Central memory CD8-positive, alpha-beta T cell (primary cell): Measurements from ENCODE around the gene SFXN3.

Experiments
- ATAC-seq: fragments of 150-1000 bp; cut with Tn5 transposase; replicated peaks from 2 replicates; pipeline ENCODE4 v1.10.0; 2022; ENCODE audit warnings: mild to moderate bottlenecking, moderate FRiP score, moderate number of reproducible peaks; ENCODE audit not compliant: poor library complexity, severe bottlenecking; ENCODE audit errors: extremely low read depth
- DNase-seq, 2 donors: peaks; one replicate each; pipeline ENCODE4 v3.0.0; 2021; ENCODE audit warnings: low spot score in 2 of 2
- H3K27ac Mint-ChIP-seq: one replicate; pipeline ENCODE4 v1.8.0; 2022; ENCODE audit warnings: low read depth, mild to moderate bottlenecking, moderate library complexity, mixed read lengths
- H3K27me3 Mint-ChIP-seq: one replicate; pipeline ENCODE4 v1.8.0; 2022; ENCODE audit warnings: mixed read lengths
- H3K36me3 Mint-ChIP-seq: one replicate; pipeline ENCODE4 v1.8.0; 2022; ENCODE audit warnings: mild to moderate bottlenecking, moderate library complexity, mixed read lengths; ENCODE audit not compliant: insufficient read depth
- H3K4me1 Mint-ChIP-seq: one replicate; pipeline ENCODE4 v1.8.0; 2022; ENCODE audit warnings: mixed read lengths
- H3K4me3 Mint-ChIP-seq: one replicate; pipeline ENCODE4 v1.8.0; 2022; ENCODE audit warnings: mild to moderate bottlenecking, moderate library complexity, mixed read lengths
- H3K9me3 Mint-ChIP-seq: one replicate; pipeline ENCODE4 v1.8.0; 2022; ENCODE audit warnings: mixed read lengths

SFXN3 gene

DNA sequence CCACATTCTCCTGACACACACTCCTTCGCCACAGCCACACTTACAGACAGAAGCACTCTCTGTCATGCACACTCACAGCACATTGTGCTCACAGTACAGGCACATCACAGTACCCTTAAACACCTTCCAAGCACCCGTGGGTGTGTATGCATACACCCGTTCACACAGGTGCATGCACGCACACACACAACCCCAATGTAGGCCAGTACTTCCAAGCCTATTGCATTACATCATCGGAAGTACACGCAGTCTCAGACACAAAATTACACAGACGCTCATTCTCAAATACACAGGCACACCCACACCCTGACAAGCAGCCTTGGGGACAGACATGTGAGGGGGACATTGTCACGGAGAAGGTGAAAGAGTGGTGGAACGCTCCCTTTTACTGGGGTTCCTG, 41.9 kb downstream of the SFXN3 start:
- DNase-seq, result no peak
- no peaks in the 10 kb centered on the region for H3K4me1 Mint-ChIP-seq
- ATAC-seq, result no peak
- no peak overlapping the region for H3K4me3 Mint-ChIP-seq
- no peaks in the 10 kb centered on the region for H3K9me3 Mint-ChIP-seq
- no peaks in the 10 kb centered on the region for H3K36me3 Mint-ChIP-seq
- H3K27ac Mint-ChIP-seq, result no peak overlapping the region
- peaks cover 56% of the 10 kb centered on the region for H3K27me3 Mint-ChIP-seq

DNA sequence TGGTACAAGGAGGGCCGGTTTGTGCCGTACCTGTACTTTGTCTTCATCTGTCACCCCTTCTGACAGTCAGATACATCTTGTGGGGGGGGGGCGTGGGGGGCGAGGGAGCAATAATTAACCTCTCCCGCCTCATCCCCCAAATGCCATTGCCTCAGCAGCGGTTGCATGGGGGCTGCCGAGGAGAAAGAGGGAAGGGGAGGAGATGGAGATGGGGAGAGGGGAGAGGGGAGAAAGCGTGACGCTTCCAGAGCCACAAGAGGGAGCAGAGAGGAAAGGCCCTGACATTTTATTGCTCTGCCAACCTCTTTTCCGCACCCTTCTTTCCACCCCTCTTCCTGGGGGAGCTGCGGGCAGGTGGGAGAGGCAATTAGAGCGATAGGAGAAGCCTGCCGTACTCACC, 42.6 kb downstream of the SFXN3 start:
- Mint-ChIP-seq H3K27ac (no peak overlapping the region), H3K36me3 (no peaks in the 10 kb centered on the region), H3K9me3 (no peaks in the 10 kb centered on the region), H3K4me1 (no peaks in the 10 kb centered on the region), H3K27me3 (peaks cover 63% of the 10 kb centered on the region), H3K4me3 (no peak overlapping the region)
- no peak for ATAC-seq
- DNase-seq, result no peak

DNA sequence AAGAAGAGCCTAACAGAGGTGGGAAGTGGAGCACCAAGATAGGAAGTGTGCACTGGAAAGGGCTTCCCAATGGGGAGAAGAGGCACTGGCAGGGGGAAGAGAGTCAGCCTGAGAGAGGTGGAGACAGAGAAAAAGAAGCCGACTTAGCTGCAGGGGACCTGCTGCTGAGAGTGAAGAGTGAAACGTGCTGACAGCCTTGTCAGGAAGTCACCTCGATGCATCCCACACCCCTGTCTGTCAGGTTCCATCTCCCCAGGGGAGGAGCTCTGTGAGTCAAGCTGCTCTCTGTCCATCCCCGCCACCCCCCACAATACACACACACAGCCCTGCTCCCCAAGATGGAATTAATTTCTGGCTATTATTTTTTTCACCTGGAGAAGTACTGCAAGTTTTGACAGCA, 44.7 kb downstream of the SFXN3 start:
- H3K36me3 Mint-ChIP-seq, result peaks cover 1% of the 10 kb centered on the region
- DNase-seq (no peak), ATAC-seq (no peak)
- no peaks in the 10 kb centered on the region for H3K4me1 Mint-ChIP-seq
- H3K27me3 Mint-ChIP-seq, result peaks cover 83% of the 10 kb centered on the region
- no peaks in the 10 kb centered on the region for H3K9me3 Mint-ChIP-seq
- no peak overlapping the region for H3K27ac Mint-ChIP-seq
- H3K4me3 Mint-ChIP-seq, result no peak overlapping the region

DNA sequence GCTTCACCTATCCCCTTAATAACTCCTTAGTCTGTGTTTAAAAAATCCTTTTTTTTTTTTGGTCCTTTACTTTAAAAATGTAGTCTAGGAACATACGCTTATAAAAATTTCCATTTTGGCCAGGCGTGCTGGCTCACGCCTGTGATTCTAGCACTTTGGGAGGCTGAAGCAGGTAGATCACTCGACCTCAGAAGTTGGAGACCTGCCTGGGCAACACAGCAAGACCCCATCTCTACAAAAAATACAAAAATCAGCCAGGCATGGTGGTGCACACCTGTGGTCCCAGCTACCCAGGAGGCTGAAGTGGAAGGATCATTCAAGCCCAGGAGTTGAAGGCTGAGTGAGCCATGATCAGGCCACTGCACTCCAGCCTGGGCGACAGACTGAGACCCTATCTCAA, 45.6 kb downstream of the SFXN3 start:
- Mint-ChIP-seq H3K36me3 (peaks cover 1% of the 10 kb centered on the region), H3K27ac (no peak overlapping the region), H3K9me3 (no peaks in the 10 kb centered on the region), H3K4me3 (no peak overlapping the region), H3K4me1 (no peaks in the 10 kb centered on the region), H3K27me3 (peaks cover 87% of the 10 kb centered on the region)
- DNase-seq (no peak), ATAC-seq (no peak)

DNA sequence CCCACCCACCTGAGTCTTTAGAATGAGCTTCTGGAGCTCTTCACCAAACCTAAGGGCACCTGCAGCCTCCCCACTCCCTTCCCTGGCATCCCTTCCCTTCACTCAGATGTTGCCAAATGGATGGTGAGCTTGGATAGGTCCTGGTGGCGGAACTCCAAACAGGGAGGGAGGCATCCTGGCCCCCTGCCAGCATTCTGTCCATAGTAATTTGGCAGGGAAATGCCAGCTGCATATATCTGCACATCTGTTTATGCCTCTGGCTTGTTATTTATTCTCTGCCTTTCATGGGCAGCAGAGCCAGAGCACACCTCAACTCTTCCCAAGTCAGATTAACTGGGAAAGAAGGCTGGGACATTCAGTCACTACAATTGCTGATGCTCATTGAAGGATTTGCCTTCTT, 48.8 kb downstream of the SFXN3 start:
- ATAC-seq (no peak), DNase-seq (no peak)
- Mint-ChIP-seq H3K36me3 (peaks cover 2% of the 10 kb centered on the region), H3K9me3 (no peaks in the 10 kb centered on the region), H3K4me1 (no peaks in the 10 kb centered on the region), H3K27ac (no peak overlapping the region), H3K27me3 (peaks cover 83% of the 10 kb centered on the region), H3K4me3 (no peak overlapping the region)

DNA sequence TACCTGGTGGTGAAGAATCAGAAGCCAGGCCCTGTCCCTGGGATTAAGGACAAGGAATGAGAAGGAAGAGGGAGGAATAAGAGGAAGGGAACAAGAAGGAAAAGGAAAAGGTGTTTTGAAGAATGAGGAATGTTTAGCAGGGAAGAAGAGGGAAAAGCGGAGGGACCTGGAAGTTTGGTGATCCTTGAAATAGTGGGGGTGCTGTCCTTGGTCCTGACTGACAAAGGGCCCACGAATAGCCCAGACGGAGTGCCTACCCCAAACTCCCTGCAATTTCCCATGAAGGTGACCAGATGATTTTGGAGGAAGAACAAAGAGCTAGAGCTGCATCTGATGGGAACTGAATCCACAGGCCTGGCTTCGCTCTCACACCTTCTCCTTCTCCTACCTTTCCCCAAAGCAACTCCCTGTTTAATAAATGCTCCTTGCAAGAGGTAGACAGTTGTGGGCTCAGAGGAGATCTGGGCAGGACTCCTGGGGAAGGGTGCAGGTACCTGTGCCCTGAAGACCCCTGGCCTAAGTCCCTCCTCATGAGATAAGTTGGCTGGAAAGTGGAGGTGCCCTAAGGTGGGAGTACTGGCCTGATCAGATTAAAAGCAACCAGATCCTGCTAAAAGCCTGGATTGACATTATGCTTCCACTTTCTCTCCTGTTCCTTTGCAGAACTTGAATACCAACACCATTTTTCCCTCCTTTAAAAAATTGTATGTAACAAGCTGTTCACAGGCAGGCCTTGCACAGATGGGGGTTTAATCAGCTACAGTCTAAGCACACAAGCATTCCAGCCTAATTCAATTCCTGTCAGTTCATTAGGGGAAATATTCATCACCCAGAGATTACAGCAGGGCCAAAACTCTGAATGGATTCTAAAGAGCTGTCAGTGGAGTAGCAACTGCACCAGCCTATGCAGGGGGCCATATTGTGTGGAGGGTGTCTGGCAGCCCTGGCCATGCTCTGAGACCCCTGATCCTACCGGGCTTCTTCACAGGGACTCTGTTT, 50.2 kb downstream of the SFXN3 start:
- ATAC-seq (no peak), DNase-seq (no peak)
- Mint-ChIP-seq H3K4me1 (no peaks in the 10 kb centered on the region), H3K4me3 (no peak overlapping the region), H3K27me3 (peaks cover 84% of the 10 kb centered on the region), H3K36me3 (peaks cover 2% of the 10 kb centered on the region), H3K27ac (no peak overlapping the region), H3K9me3 (no peaks in the 10 kb centered on the region)

DNA sequence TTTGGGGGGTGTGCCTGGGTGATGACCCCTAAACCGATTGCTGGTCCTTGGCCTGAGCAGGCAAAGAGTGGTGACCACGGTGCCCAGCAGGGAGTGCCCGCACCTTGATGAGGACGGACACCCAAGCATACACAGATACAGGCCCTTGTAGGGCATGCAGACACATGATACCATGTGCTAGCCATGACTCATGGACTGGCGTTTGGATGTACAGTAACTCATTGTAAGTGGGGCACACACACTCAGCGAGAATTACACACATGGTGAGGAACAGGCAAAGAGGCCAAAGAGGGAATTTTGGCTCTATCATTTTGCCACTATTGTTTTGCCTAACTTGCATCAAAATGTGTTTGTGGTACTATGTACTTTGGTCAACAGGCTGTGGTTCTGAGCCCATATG, 54.8 kb downstream of the SFXN3 start:
- Mint-ChIP-seq H3K27ac (no peak overlapping the region), H3K9me3 (no peaks in the 10 kb centered on the region), H3K4me1 (no peaks in the 10 kb centered on the region), H3K27me3 (peaks cover 91% of the 10 kb centered on the region), H3K36me3 (peaks cover 1% of the 10 kb centered on the region), H3K4me3 (no peak overlapping the region)
- no peak for DNase-seq
- no peak for ATAC-seq

DNA sequence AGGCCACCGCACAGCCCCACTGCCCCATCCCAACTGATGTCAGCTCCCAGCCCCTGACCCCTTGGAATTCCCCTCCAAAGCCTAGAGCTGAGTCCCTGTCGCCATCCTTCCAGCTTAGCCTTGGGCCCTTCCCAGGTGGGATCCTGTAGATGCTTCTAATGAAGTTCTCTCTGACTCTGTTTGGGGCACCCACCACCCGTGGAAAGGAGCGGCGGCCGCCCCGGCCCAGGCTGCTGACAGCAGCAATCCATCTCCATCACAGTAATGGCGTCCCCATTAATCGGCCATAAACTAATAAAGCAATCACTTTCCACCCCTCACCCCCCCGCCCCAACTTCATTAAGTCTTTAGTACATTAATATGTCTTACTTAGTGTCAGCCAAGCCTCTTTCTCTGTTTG, 56.3 kb downstream of the SFXN3 start:
- H3K36me3 Mint-ChIP-seq, result no peaks in the 10 kb centered on the region
- H3K4me1 Mint-ChIP-seq, result no peaks in the 10 kb centered on the region
- H3K4me3 Mint-ChIP-seq, result no peak overlapping the region
- no peak overlapping the region for H3K27ac Mint-ChIP-seq
- ATAC-seq, result no peak
- DNase-seq, result no peak
- peaks cover 92% of the 10 kb centered on the region for H3K27me3 Mint-ChIP-seq
- no peaks in the 10 kb centered on the region for H3K9me3 Mint-ChIP-seq

DNA sequence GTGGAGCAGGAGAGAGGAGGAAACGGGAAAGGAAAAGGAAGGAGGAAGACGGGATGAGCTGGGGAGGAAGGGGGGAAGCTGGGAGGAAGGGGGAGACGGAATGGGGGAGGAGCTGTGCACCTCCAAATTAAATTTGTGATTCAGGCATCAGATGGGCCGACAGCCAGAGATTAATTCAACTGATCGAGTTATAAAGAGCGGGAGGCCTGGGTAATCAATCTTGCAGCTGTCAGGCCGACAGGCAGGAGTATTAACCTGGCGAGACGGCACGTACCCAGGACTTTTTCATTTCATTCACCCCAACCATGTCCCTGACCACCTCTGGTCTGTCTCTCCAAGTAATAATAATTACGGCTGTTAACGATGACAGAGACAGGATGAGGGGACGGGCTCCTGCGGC, 56.9 kb downstream of the SFXN3 start:
- Mint-ChIP-seq H3K4me3 (no peak overlapping the region), H3K27me3 (peaks cover 92% of the 10 kb centered on the region), H3K4me1 (no peaks in the 10 kb centered on the region), H3K36me3 (no peaks in the 10 kb centered on the region), H3K9me3 (no peaks in the 10 kb centered on the region), H3K27ac (no peak overlapping the region)
- DNase-seq (no peak), ATAC-seq (no peak)

DNA sequence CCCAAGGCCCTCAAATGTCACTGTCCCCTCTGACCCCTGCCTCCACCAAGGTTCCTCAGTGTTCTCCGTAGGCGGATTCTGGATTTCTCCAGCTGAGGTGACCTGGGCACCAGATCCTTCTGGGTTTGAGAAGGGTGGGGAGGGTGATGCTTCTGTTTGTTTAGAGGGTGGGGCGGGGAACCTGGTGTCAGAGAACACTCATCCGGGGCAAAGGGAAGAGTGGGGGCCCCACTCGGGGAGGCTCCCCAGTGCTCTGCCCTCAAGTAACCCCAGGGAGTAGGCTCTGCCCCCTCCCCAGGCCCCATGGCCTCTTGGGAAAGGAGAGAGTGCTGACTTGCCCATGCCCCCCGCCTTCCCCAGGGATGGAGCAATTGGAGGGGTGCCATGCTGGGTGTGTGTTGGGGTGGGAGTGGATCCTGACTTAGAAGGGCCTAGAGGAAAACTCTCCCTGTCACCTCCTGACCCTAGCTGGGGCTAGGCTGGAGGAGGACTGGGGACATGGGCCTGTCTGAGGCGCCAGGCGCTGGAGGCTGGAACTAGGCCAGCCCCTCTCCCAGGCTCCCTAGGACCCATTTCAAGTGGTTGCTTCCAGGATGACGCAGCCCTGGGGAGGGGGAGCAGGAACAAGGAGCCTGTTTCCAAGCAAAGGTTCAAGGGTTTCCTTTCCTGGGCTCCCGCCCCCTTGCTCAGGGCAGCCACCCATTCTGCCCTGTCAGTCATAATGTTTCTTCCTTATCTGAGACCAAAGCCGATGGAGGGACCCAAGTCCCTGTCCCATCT, 58.7 kb downstream of the SFXN3 start:
- Mint-ChIP-seq H3K27ac (no peak overlapping the region), H3K27me3 (peaks cover 95% of the 10 kb centered on the region), H3K4me3 (no peak overlapping the region), H3K36me3 (no peaks in the 10 kb centered on the region), H3K4me1 (no peaks in the 10 kb centered on the region), H3K9me3 (no peaks in the 10 kb centered on the region)
- no peak for ATAC-seq
- DNase-seq, result no peak

DNA sequence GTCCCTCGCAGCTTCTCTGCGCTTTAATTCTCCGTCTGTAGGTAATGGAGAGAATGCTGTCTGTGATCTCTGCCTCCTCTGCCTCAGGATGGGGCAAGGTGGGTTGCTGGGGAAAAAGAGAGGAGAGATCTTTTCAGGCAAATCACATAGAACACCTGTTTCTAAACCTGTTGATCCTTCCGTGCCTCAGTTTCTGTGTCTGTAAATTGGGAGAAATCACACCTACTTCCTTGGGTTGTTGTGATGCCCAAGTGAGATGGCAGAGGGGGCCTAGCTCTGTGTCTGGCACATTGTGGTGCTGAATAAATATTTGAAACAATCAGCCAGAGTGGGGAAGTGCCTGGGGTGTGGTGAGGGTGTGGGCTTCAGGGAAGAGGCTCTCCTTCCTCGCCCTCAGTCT, 59.6 kb downstream of the SFXN3 start:
- peaks cover 2% of the 10 kb centered on the region for H3K4me1 Mint-ChIP-seq
- ATAC-seq, result no peak
- peaks cover 95% of the 10 kb centered on the region for H3K27me3 Mint-ChIP-seq
- no peaks in the 10 kb centered on the region for H3K9me3 Mint-ChIP-seq
- no peak overlapping the region for H3K4me3 Mint-ChIP-seq
- no peak overlapping the region for H3K27ac Mint-ChIP-seq
- H3K36me3 Mint-ChIP-seq, result no peaks in the 10 kb centered on the region
- no peak for DNase-seq
